WTC11 (cell line): Measurements from ENCODE around the gene CABP1. TPM values are rescaled to one million over a fixed set of nuclear protein-coding genes. Genes with fewer than 3 reads are reported as not detected.

Experiments used
- ATAC-seq: fragments of 200-7000 bp; cut with Tn5 transposase; 2 replicates; pipeline ENCODE4 v1.10.0; 2021; ENCODE audit warnings: mild to moderate bottlenecking, moderate library complexity
- CTCF ChIA-PET: fragments of 300-600 bp; sonication (Branson Sonifier 250); formaldehyde crosslinking; loops from one replicate; lab custom pipeline; 2021; ENCODE audit warnings: antibody characterized with exemption; lab: Charles Lee
- POLR2A ChIA-PET: fragments of 350-600 bp; sonication (Branson Sonifier 250); formaldehyde crosslinking; loops from one replicate; lab custom pipeline; 2021; ENCODE audit warnings: antibody characterized with exemption; lab: Charles Lee
- DNase-seq: peaks from one replicate; pipeline ENCODE4 v3.0.0; 2021; ENCODE audit warnings: low spot score
- H3K27ac Mint-ChIP-seq: 2 replicates; pipeline ENCODE4 v1.8.0; 2021; ENCODE audit warnings: mixed read lengths
- H3K27me3 Mint-ChIP-seq: 2 replicates; pipeline ENCODE4 v1.8.0; 2021; ENCODE audit warnings: low read depth, mild to moderate bottlenecking, moderate library complexity, mixed read lengths
- H3K36me3 Mint-ChIP-seq: 2 replicates; pipeline ENCODE4 v1.8.0; 2021; ENCODE audit warnings: mixed read lengths
- H3K4me1 Mint-ChIP-seq: 2 replicates; pipeline ENCODE4 v1.8.0; 2022; ENCODE audit warnings: mixed read lengths
- H3K4me3 Mint-ChIP-seq: 2 replicates; pipeline ENCODE4 v1.8.0; 2021; ENCODE audit warnings: mild to moderate bottlenecking, moderate library complexity, mixed read lengths
- H3K9me3 Mint-ChIP-seq: 2 replicates; pipeline ENCODE4 v1.8.0; 2021; ENCODE audit warnings: mixed read lengths
- AR ChIP-seq: fragments of 250-450 bp; sonication (Bioruptor Pico); IDR thresholded peaks from 2 replicates; pipeline ENCODE4 v1.9.0; 2021; ENCODE audit warnings: mild to moderate bottlenecking
- ATF1 ChIP-seq: sonication (generic); formaldehyde crosslinking; IDR thresholded peaks from 2 replicates; pipeline ENCODE4 v1.8.1; 2023; ENCODE audit warnings: mild to moderate bottlenecking, moderate library complexity, missing genetic modification reagents
- CREB1 ChIP-seq: sonication (generic); formaldehyde crosslinking; IDR thresholded peaks from 2 replicates; pipeline ENCODE4 v1.8.0; 2023; ENCODE audit warnings: mild to moderate bottlenecking, missing genetic modification reagents
- ELF4 ChIP-seq: sonication (generic); formaldehyde crosslinking; IDR thresholded peaks from 2 replicates; pipeline ENCODE4 v1.8.1; 2022; ENCODE audit warnings: low read depth, mild to moderate bottlenecking, moderate library complexity, missing genetic modification reagents
- ETV6 ChIP-seq: sonication (generic); formaldehyde crosslinking; IDR thresholded peaks from 2 replicates; pipeline ENCODE4 v1.8.1; 2022; ENCODE audit warnings: mild to moderate bottlenecking, missing genetic modification reagents
- GABPB1 ChIP-seq: sonication (generic); formaldehyde crosslinking; IDR thresholded peaks from 2 replicates; pipeline ENCODE4 v1.8.1; 2023; ENCODE audit warnings: mild to moderate bottlenecking, missing genetic modification reagents
- GRHL2 ChIP-seq: fragments of 250-450 bp; sonication (Bioruptor Pico); IDR thresholded peaks from 2 replicates; pipeline ENCODE4 v1.8.0; 2022; ENCODE audit warnings: mild to moderate bottlenecking, moderate library complexity; ENCODE audit not compliant: insufficient replicate concordance, severe bottlenecking
- HMGA2 ChIP-seq: fragments of 250-450 bp; sonication (Bioruptor Pico); IDR thresholded peaks from 2 replicates; pipeline ENCODE4 v1.4.0; 2021; ENCODE audit warnings: mild to moderate bottlenecking, moderate library complexity
- JUN ChIP-seq: sonication (generic); formaldehyde crosslinking; IDR thresholded peaks from 2 replicates; pipeline ENCODE4 v1.8.0; 2023; ENCODE audit warnings: mild to moderate bottlenecking, missing genetic modification reagents
- MXD4 ChIP-seq: fragments of 250-450 bp; sonication (Bioruptor Pico); IDR thresholded peaks from 2 replicates; pipeline ENCODE4 v1.8.0; 2021; ENCODE audit warnings: mild to moderate bottlenecking, moderate library complexity, borderline replicate concordance
- NFYB ChIP-seq: sonication (generic); formaldehyde crosslinking; conservative IDR thresholded peaks from 2 replicates; pipeline ENCODE4 v1.8.0; 2022; ENCODE audit warnings: low read depth, missing genetic modification reagents
- OVOL2 ChIP-seq: fragments of 250-450 bp; sonication (Bioruptor Pico); IDR thresholded peaks from 2 replicates; pipeline ENCODE4 v1.9.0; 2021; ENCODE audit warnings: mild to moderate bottlenecking, borderline replicate concordance
- PREB ChIP-seq: sonication (generic); formaldehyde crosslinking; IDR thresholded peaks from 2 replicates; pipeline ENCODE4 v1.8.1; 2022; ENCODE audit warnings: mild to moderate bottlenecking, missing genetic modification reagents, moderate library complexity, borderline replicate concordance
- RORB ChIP-seq: fragments of 250-450 bp; sonication (Bioruptor Pico); IDR thresholded peaks from 2 replicates; pipeline ENCODE4 v1.9.0; 2021; ENCODE audit warnings: mild to moderate bottlenecking
- SMAD3 ChIP-seq: sonication (generic); formaldehyde crosslinking; IDR thresholded peaks from 2 replicates; pipeline ENCODE4 v1.8.0; 2022; ENCODE audit warnings: missing genetic modification reagents, mild to moderate bottlenecking, borderline replicate concordance
- SMAD4 ChIP-seq: sonication (generic); formaldehyde crosslinking; IDR thresholded peaks from 2 replicates; pipeline ENCODE4 v1.8.0; 2022; ENCODE audit warnings: mild to moderate bottlenecking, missing genetic modification reagents
- SP1 ChIP-seq: sonication (generic); formaldehyde crosslinking; conservative IDR thresholded peaks from 2 replicates; pipeline ENCODE4 v1.8.1; 2022; ENCODE audit warnings: missing genetic modification reagents
- TCF7 ChIP-seq: sonication (generic); formaldehyde crosslinking; IDR thresholded peaks from 2 replicates; pipeline ENCODE4 v1.8.0; 2022; ENCODE audit warnings: mild to moderate bottlenecking, low read depth, missing genetic modification reagents, moderate library complexity
- TEAD1 ChIP-seq: sonication (generic); formaldehyde crosslinking; IDR thresholded peaks from 2 replicates; pipeline ENCODE4 v1.8.0; 2022; ENCODE audit warnings: mild to moderate bottlenecking, missing genetic modification reagents
- ZNF138 ChIP-seq: sonication (generic); formaldehyde crosslinking; conservative IDR thresholded peaks from 2 replicates; pipeline ENCODE4 v1.8.1; 2022; ENCODE audit warnings: mild to moderate bottlenecking, moderate library complexity, missing genetic modification reagents
- ZNF232 ChIP-seq: sonication (generic); formaldehyde crosslinking; IDR thresholded peaks from 2 replicates; pipeline ENCODE4 v1.8.0; 2022; ENCODE audit warnings: mild to moderate bottlenecking, missing genetic modification reagents
- ZNF263 ChIP-seq: sonication (generic); formaldehyde crosslinking; IDR thresholded peaks from 2 replicates; pipeline ENCODE4 v1.8.1; 2022; ENCODE audit warnings: low read depth, mild to moderate bottlenecking, moderate library complexity, missing genetic modification reagents
- ZNF396 ChIP-seq: fragments of 250-450 bp; sonication (Bioruptor Pico); IDR thresholded peaks from 2 replicates; pipeline ENCODE4 v1.8.0; 2021; ENCODE audit warnings: mild to moderate bottlenecking, moderate library complexity, borderline replicate concordance
- total RNA-seq: library from RNA; stranded (reverse); gene quantifications from 3 replicates; pipeline ENCODE4 v1.2.3, GENCODE V29; 2021
- TF ChIP-seq, protein P1 (sequence below): fragments of 250-450 bp; sonication (Bioruptor Pico); IDR thresholded peaks from 2 replicates; pipeline ENCODE4 v1.9.0; 2021; ENCODE audit warnings: moderate library complexity, mild to moderate bottlenecking, inconsistent platforms, borderline replicate concordance

CABP1 gene
- total RNA-seq, 1 experiment from 2014 or later: 14.1 TPM

GRCh38 chr12:120656008-120656407 is 15.6 kb downstream of the CABP1 start (continued):
- TF ChIP-seq TCF7 (CRISPR knock-in tag): no peak
- no peak for TF ChIP-seq RORB (CRISPR knock-in tag)
- no peak for TF ChIP-seq ATF1

DNA sequence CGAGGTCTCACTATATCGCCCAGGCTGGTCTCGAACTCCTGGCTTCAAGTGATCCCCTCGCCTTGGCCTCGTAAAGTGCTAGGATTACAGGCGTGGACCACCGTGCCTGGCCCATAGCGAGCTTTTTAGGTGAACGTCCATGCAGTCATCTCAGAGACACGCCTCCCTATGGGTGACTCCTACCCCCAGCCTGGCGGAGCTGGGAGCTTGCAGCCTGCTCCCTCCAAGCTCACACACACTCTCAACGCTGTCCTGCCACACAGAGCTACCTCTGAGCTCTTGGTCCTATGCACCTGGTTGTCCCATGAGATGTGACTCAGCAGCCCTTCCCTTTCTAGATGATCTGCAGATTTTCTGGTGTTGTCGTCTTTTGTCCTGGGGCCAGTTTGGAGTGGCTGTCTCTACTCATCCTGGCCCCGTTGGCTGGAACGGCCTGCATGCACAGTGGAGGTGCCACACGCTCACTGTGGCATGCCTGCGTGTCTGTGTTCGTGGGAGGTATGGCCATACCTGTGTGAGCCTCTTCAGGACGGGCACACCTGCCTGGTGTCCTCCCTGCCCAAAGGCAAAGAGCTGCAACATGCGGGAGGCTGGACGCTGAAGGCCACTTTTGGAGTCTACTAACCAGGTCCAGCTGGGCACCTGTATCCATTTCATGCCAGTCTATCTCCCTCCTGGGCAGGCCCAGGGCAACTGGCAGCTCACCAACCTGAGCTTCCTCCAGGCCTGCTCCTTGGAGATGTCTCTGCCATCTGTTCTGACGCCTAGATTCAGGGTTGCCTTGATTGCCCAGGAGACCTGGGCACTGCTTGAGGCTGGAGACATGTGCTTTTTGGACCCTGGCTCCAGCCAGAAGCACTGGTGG is 18.1 kb downstream of the CABP1 start:
- CTCF ChIA-PET: interaction anchor here (0.6 to 3.4 kb wide), 3 partner anchors 10 to 269 kb away, joined by 3 to 44 read pairs (median 3); no protein-coding TSS in a partner anchor
- no peaks in the 10 kb centered on the region for H3K36me3 Mint-ChIP-seq
- TF ChIP-seq HMGA2 (CRISPR knock-in tag): no peak
- no peak for TF ChIP-seq SP1 (CRISPR knock-in tag)
- no peak for TF ChIP-seq ZNF396 (CRISPR knock-in tag)
- no peak for TF ChIP-seq ETV6 (CRISPR knock-in tag)
- TF ChIP-seq SMAD4 (CRISPR knock-in tag): no peak
- TF ChIP-seq ZNF138 (CRISPR knock-in tag): no peak
- TF ChIP-seq, protein P1, sequence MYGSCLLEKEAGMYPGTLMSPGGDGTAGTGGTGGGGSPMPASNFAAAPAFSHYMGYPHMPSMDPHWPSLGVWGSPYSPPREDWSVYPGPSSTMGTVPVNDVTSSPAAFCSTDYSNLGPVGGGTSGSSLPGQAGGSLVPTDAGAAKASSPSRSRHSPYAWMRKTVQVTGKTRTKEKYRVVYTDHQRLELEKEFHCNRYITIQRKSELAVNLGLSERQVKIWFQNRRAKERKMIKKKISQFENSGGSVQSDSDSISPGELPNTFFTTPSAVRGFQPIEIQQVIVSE: no peak

DNA sequence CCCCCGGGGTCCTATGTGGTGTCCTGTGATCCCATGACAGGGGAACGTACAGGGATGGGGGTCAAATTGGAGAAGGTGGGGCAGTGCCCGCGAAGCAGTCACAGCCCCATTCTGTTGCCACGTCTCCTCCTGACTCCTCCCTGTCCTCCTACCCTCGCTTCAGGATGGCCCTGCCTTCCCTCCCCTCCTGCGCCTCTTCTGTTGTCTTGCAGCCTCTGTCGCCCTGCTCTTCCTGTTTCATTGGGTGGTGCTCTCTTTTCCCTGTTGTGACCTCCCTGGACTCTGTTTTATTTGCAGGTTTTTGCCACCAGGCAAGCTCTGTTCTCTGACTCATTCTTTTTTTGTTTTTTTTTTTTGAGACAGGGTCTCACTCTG is 18.7 kb downstream of the CABP1 start:
- ATAC-seq (no peak), DNase-seq (no peak)
- Mint-ChIP-seq H3K4me1 (no peaks in the 10 kb centered on the region), H3K9me3 (no peaks in the 10 kb centered on the region), H3K27me3 (no peaks in the 10 kb centered on the region), H3K36me3 (no peaks in the 10 kb centered on the region), H3K4me3 (no peak overlapping the region), H3K27ac (peak overlapping the region; percentile 13; the same call in 1 of the 2 replicates)
- ChIA-PET CTCF (interaction anchor here (0.6 to 3.4 kb wide), 2 partner anchors 11 to 270 kb away, joined by 3 to 44 read pairs; no protein-coding TSS in a partner anchor), POLR2A (interaction anchor here (0.6 kb wide), 1 partner anchor 133 kb away, joined by 3 read pairs; no protein-coding TSS in a partner anchor)
- TF ChIP-seq ZNF138 (CRISPR knock-in tag) (no peak), ELF4 (CRISPR knock-in tag) (no peak), MXD4 (CRISPR knock-in tag) (no peak), ZNF263 (CRISPR knock-in tag) (no peak), OVOL2 (CRISPR knock-in tag) (no peak), TEAD1 (CRISPR knock-in tag) (no peak), CREB1 (CRISPR knock-in tag) (no peak), ZNF232 (CRISPR knock-in tag) (no peak), NFYB (no peak), JUN (CRISPR knock-in tag) (no peak), GABPB1 (CRISPR knock-in tag) (no peak), PREB (CRISPR knock-in tag) (no peak), SMAD3 (no peak), GRHL2 (no peak), AR (CRISPR knock-in tag) (no peak)
- TF ChIP-seq, protein P1: no peak

More for the DNA sequence above, 18.1 kb downstream of the CABP1 start:
- no peak overlapping the region for H3K4me3 Mint-ChIP-seq
- no peak for DNase-seq
- POLR2A ChIA-PET: interaction anchor here (0.6 kb wide), 1 partner anchor 132 kb away, joined by 3 read pairs; no protein-coding TSS in a partner anchor
- H3K9me3 Mint-ChIP-seq: no peaks in the 10 kb centered on the region
- no peaks in the 10 kb centered on the region for H3K4me1 Mint-ChIP-seq
- H3K27me3 Mint-ChIP-seq: no peaks in the 10 kb centered on the region
- H3K27ac Mint-ChIP-seq: no peak overlapping the region; the same call in 1 of the 2 replicates
- ATAC-seq: no peak; the same call in 1 of the 2 replicates
